Upper lobe of left lung (tissue), 6 donors: Measurements from ENCODE around the gene MMP12. TPM values are rescaled to one million over a fixed set of nuclear protein-coding genes. Genes with fewer than 3 reads are reported as not detected.

Experiments used
- ATAC-seq, 2 donors: fragments of 200-7000 bp; cut with Tn5 transposase; one replicate each; pipeline ENCODE4 v1.9.1; 2022; ENCODE audit warnings: mild to moderate bottlenecking in 2 of 2, moderate library complexity in 2 of 2; ENCODE audit not compliant: low FRiP score in 2 of 2
- DNase-seq, 2 donors: peaks; one replicate each; pipeline ENCODE4 v3.0.0-alpha.2; 2019 to 2020
- H3K27ac ChIP-seq, 4 donors: fragments of 200-600 bp; sonication (generic); one replicate each; pipeline ENCODE4 v1.5.1; 2016 to 2019
- H3K27me3 ChIP-seq, 4 donors: fragments of 200-600 bp; sonication (generic); one replicate each; pipeline ENCODE4 v1.5.1; 2017 to 2019
- H3K36me3 ChIP-seq, 4 donors: fragments of 200-600 bp; sonication (generic); one replicate each; pipeline ENCODE4 v1.5.1; 2016 to 2019
- H3K4me1 ChIP-seq, 4 donors: fragments of 200-600 bp; sonication (generic); one replicate each; pipeline ENCODE4 v1.5.1; 2018 to 2019
- H3K4me3 ChIP-seq, 4 donors: fragments of 200-600 bp; sonication (generic); one replicate each; pipeline ENCODE4 v1.5.1; 2017 to 2019; ENCODE audit warnings: mild to moderate bottlenecking in 2 of 4, moderate library complexity in 1 of 4
- H3K9me3 ChIP-seq, 4 donors: fragments of 200-600 bp; sonication (generic); one replicate each; pipeline ENCODE4 v1.5.1; 2018 to 2019
- CTCF ChIP-seq, 6 experiments: fragments of 450-650 bp in 4 of 6; fragments of 200-600 bp in 2 of 6; sonication (generic) in 2 of 6; IDR thresholded peaks; one replicate each; pipeline ENCODE4 v1.5.1; 2016 to 2019; ENCODE audit warnings: antibody characterized with exemption in 6 of 6
- EP300 ChIP-seq, 4 donors: sonication (generic); formaldehyde crosslinking; IDR thresholded peaks; one replicate each; pipeline ENCODE4 v1.5.1; 2017; ENCODE audit warnings: antibody characterized with exemption in 4 of 4, control low read depth in 2 of 4
- POLR2A ChIP-seq, 4 donors: fragments of 450-650 bp; IDR thresholded peaks; one replicate each; pipeline ENCODE4 v1.5.1; 2016 to 2017; ENCODE audit warnings: antibody characterized with exemption in 4 of 4, mild to moderate bottlenecking in 2 of 4
- POLR2AphosphoS5 ChIP-seq, 2 donors: sonication (generic); formaldehyde crosslinking; IDR thresholded peaks; one replicate each; pipeline ENCODE4 v1.5.1; 2017; ENCODE audit warnings: antibody characterized with exemption in 2 of 2
- WGBS, 2 donors: methylation state at CpG; one replicate each; pipeline ENCODE4 v1.1.5; 2017 to 2018; 5-methylcytosine and 5-hydroxymethylcytosine counted together
- total RNA-seq, 6 donors: library from RNA; depleted of rRNA in 4 of 6; stranded (reverse); fragments of >200 nt in 4 of 6; gene quantifications; one replicate each; pipeline versions ENCODE4 v1.1.0 to v1.2.1, GENCODE V29; 2016 to 2021
- donor health status: DM: no; HTN: no; CAD: no; lungs with moderate emphysema.
- donor health status: DM: no; HTN: yes; CAD: no; lungs with severe emphysema.

MMP12 gene
- total RNA-seq, 6 donors from 2014 or later = 0.29 TPM; not detected in 5

DNA sequence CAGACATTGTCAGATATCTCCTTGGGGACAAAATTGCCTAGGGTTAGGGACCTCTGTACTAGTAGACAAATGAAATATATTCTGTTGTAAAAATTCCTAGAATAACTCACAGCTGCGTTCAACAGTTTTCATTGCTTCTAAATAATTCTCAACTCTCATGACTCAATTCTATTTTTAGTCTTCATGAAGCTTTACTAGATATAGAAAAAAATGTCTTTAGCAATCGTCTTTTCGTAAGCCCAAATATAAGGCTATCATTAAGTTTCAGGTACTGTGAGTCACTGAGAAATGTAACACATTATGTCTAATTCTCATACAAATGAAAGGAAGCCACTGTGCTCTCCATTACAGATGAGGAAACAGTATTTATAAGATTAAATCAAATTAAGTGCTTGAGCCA lies 6.4 kb downstream of the MMP12 start:
- 72 to 86% methylated on average over 3 of the region's 3 CpGs for WGBS, 2 donors
- ATAC-seq = no peak
- TF ChIP-seq CTCF (IDR thresholded peaks at IDR 0.05) (no peak), POLR2AphosphoS5 (IDR thresholded peaks at IDR 0.05) (no peak), POLR2A (IDR thresholded peaks at IDR 0.05) (no peak), EP300 (IDR thresholded peaks at IDR 0.05) (no peak)

DNA sequence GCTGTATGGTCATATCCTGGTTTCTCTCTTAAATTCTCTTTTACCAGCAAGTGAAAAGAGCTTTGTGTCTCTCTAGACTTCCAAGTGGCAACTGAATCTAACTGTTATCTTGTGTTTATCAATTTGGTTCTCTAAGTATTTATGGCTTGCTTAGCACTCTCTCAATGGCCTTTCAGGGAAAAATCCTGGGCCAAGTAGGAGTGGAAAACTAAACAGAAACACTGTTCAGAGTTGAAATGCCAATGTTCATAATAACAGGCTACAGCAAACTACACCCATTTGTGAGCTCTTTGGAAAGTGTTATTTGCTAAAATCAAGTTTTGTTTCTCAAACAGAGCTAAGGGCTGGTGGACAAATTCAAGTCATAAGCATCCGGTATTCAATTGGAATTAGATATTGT lies 10.1 kb downstream of the MMP12 start:
- DNase-seq (no peak), ATAC-seq (no peak)
- Histone ChIP-seq H3K36me3 (no peaks in the 10 kb centered on the region), H3K27me3 (no peaks in the 10 kb centered on the region), H3K4me1 (peaks cover 0 to 6% (median 1%) of the 10 kb centered on the region in 4 donors), H3K9me3 (no peaks in the 10 kb centered on the region), H3K27ac (no peak overlapping the region), H3K4me3 (no peak overlapping the region)
- WGBS, 2 donors = 74 to 76% methylated on average over 1 of the region's 1 CpG
- TF ChIP-seq POLR2A (IDR thresholded peaks at IDR 0.05) (no peak), POLR2AphosphoS5 (IDR thresholded peaks at IDR 0.05) (no peak)

More for the DNA sequence above, 6.4 kb downstream of the MMP12 start:
- Histone ChIP-seq H3K27me3 (no peaks in the 10 kb centered on the region), H3K27ac (no peak overlapping the region), H3K4me3 (no peak overlapping the region), H3K9me3 (no peaks in the 10 kb centered on the region), H3K4me1 (peaks cover 0 to 6% (median 1%) of the 10 kb centered on the region in 4 donors), H3K36me3 (no peaks in the 10 kb centered on the region)
- DNase-seq = no peak

- TF ChIP-seq POLR2A (IDR thresholded peaks at IDR 0.05) (no peak), CTCF (IDR thresholded peaks at IDR 0.05) (no peak), POLR2AphosphoS5 (IDR thresholded peaks at IDR 0.05) (no peak), EP300 (IDR thresholded peaks at IDR 0.05) (no peak)
- WGBS, 2 donors = 71 to 77% methylated on average over 2 of the region's 2 CpGs
- no peaks in the 10 kb centered on the region for H3K9me3 ChIP-seq
- ATAC-seq = no peak
- H3K27me3 ChIP-seq = no peaks in the 10 kb centered on the region
- no peaks in the 10 kb centered on the region for H3K36me3 ChIP-seq
- H3K4me1 ChIP-seq = no peaks in the 10 kb centered on the region
- no peak overlapping the region for H3K27ac ChIP-seq
- no peak overlapping the region for H3K4me3 ChIP-seq
- no peak for DNase-seq
These were observed 20.8 kb downstream of the MMP12 start for GRCh38 chr11:102853956-102854355.

DNA sequence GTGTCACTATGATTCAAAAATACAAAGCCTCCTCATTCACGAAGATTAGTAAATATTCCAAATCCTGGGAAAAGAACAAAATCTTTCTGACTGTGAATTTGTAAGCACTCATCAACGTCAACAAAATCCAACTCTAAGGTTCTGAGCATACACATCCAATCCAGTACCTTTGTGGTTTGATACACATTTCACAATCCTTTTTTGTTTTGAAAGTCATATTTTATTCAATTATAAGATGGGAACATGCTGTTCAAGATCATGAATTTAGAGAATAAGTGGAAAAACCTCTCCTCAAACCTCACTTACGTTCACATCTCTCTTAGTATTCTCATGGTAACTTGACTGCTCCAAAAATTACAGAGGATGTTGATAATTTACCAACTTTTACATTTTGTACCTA lies 21.7 kb downstream of the MMP12 start:
- Histone ChIP-seq H3K4me3 (no peak overlapping the region), H3K27ac (no peak overlapping the region), H3K4me1 (no peaks in the 10 kb centered on the region), H3K27me3 (no peaks in the 10 kb centered on the region), H3K9me3 (no peaks in the 10 kb centered on the region), H3K36me3 (no peaks in the 10 kb centered on the region)
- TF ChIP-seq CTCF (IDR thresholded peaks at IDR 0.05) = no peak
- no peak for DNase-seq
- ATAC-seq = no peak
- 87 to 90% methylated on average over 3 of the region's 3 CpGs for WGBS, 2 donors

DNA sequence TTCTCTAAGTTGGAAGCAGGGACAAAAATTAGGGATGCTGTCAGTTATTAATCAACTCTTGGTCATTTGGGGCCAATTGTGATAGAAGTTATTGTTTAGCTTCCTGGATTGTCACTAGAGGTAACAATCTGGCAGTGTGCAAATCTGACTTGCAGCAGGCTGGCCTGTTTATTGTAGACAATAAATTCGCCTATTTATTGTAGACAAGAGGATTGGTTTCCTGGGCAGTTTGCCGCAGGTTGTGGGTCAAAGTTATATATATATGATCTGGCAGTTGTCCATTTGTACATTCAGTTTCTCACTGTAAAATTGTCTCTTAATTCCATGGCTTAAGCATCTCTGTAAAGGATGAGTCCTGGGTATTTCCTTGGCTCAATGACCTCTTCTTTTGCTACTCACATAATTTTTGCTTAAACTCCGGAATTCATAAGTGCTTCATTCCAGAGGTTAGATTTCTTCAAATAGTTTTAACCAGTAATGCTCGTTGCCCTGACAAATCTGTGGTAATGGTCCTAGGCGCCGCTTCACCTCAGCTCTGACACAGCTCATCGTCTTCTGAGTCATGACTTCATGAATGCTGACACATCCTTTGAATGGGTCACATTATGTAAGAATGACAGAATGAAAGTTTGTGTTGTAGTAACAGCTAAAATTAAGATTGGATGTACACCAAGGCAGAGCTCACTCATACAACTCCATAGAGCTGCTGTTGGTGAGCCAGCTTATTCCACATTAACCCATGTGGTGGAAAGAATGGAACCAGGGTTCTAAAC lies 23.6 kb downstream of the MMP12 start:
- 82 to 88% methylated on average over 7 of the region's 7 CpGs for WGBS, 2 donors
- no peak overlapping the region for H3K4me3 ChIP-seq
- TF ChIP-seq POLR2A (IDR thresholded peaks at IDR 0.05) (no peak), CTCF (IDR thresholded peaks at IDR 0.05) (no peak), POLR2AphosphoS5 (IDR thresholded peaks at IDR 0.05) (no peak)
- ATAC-seq (no peak), DNase-seq (no peak)
- H3K9me3 ChIP-seq = no peaks in the 10 kb centered on the region
- no peaks in the 10 kb centered on the region for H3K36me3 ChIP-seq
- no peak overlapping the region for H3K27ac ChIP-seq
- no peaks in the 10 kb centered on the region for H3K27me3 ChIP-seq
- no peaks in the 10 kb centered on the region for H3K4me1 ChIP-seq
